T-helper 1 cell treated with Interleukin-12 subunit alpha and Interleukin-12 subunit beta and Interleukin-4 antibody, amounts not matched to agents 30 μg/mL and 1 μg/mL, for 36 hours (primary cell): Measurements from ENCODE around the gene SLC52A3.

Experiments
- H3K27ac Mint-ChIP-seq: one replicate; pipeline ENCODE4 v1.8.0; 2021; ENCODE audit warnings: mild to moderate bottlenecking, mixed read lengths
- H3K27me3 Mint-ChIP-seq: one replicate; pipeline ENCODE4 v1.8.0; 2021; ENCODE audit warnings: low read depth, mixed read lengths
- H3K36me3 Mint-ChIP-seq: one replicate; pipeline ENCODE4 v1.8.0; 2021; ENCODE audit warnings: low read depth, mixed read lengths
- H3K4me1 Mint-ChIP-seq: one replicate; pipeline ENCODE4 v1.8.0; 2021; ENCODE audit warnings: low read depth, mixed read lengths
- H3K4me3 Mint-ChIP-seq: one replicate; pipeline ENCODE4 v1.8.0; 2021; ENCODE audit warnings: mild to moderate bottlenecking, moderate library complexity, mixed read lengths
- H3K9me3 Mint-ChIP-seq: one replicate; pipeline ENCODE4 v1.8.0; 2021; ENCODE audit warnings: mixed read lengths

The SLC52A3 gene

DNA sequence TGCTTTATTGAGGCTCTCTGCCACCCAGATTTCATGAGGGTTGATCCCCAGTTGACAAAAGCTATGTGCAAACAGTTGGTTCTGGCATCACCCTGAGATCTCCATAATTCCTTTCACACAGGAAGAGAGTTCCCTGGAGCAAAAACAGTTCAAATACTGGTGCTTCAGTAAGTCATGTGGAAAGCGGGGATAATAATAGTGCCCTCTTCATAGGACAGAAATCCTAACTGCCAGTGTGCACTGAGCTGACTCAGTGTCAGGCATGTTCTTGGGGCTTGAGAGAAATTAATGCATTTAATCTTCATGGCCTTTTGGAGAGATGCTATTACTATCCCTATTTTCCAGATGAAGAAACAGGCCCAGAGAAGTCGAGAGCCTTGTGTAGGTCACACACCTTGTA is 7.9 kb upstream of the SLC52A3 start:
- H3K9me3 Mint-ChIP-seq, result no peaks in the 10 kb centered on the region

DNA sequence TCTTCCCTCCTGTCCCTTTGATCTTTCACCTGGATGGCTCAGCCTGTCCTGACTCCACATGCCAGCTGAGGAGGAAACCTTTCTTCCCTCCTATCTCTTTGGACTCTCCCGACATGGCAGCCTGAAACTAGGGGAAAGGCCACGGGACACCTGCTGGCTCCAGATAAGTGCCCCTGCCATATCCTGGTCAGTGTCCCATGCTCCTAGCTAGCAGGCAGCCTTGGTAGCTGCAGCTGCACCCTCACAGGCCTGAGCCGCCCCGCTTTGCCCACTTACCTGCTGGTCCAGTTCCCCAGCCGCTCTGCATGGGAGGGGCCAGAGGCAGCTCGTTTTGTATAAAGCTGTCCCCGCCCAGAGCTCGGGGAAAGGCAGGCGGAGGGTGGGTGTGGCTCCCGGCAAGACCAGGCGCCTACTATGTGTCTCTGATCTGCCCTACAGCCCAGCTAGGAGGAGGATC is 7.4 kb upstream of the SLC52A3 start:
- Mint-ChIP-seq H3K27me3 (peaks cover 3% of the 10 kb centered on the region), H3K27ac (no peak overlapping the region), H3K9me3 (no peaks in the 10 kb centered on the region), H3K4me1 (no peaks in the 10 kb centered on the region), H3K4me3 (no peak overlapping the region), H3K36me3 (no peaks in the 10 kb centered on the region)

More for the DNA sequence above, 7.9 kb upstream of the SLC52A3 start:
- Mint-ChIP-seq H3K27ac (no peak overlapping the region), H3K36me3 (no peaks in the 10 kb centered on the region), H3K27me3 (peaks cover 3% of the 10 kb centered on the region), H3K4me1 (no peaks in the 10 kb centered on the region), H3K4me3 (no peak overlapping the region)

DNA sequence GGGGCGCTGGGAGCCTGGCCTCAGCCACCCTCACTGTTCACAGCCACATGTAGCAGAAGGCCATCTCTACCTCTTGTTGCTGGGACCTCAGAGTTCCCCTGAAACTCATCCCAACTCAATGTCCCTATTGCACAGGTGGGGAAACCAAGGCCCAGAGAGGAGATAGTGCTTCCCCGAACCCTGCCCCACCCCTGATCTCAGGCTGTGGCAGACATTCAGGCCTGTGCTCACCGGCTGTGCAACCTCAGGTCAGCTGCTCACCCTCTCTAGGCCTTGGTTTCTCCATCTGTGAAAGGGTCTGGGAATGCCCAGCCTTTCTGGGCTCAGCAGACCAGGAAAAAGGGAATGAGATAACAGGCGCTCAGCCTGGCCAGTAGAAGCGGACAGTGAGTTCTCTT is 6.4 kb upstream of the SLC52A3 start:
- peaks cover 3% of the 10 kb centered on the region for H3K27me3 Mint-ChIP-seq
- no peaks in the 10 kb centered on the region for H3K36me3 Mint-ChIP-seq
- no peaks in the 10 kb centered on the region for H3K9me3 Mint-ChIP-seq
- no peak overlapping the region for H3K4me3 Mint-ChIP-seq
- H3K4me1 Mint-ChIP-seq, result no peaks in the 10 kb centered on the region
- no peak overlapping the region for H3K27ac Mint-ChIP-seq

GRCh38 chr20:774016-774659 is 5.8 kb upstream of the SLC52A3 start:
- Mint-ChIP-seq H3K9me3 (no peaks in the 10 kb centered on the region), H3K36me3 (no peaks in the 10 kb centered on the region), H3K4me1 (no peaks in the 10 kb centered on the region), H3K27me3 (peaks cover 3% of the 10 kb centered on the region), H3K4me3 (no peak overlapping the region), H3K27ac (no peak overlapping the region)

DNA sequence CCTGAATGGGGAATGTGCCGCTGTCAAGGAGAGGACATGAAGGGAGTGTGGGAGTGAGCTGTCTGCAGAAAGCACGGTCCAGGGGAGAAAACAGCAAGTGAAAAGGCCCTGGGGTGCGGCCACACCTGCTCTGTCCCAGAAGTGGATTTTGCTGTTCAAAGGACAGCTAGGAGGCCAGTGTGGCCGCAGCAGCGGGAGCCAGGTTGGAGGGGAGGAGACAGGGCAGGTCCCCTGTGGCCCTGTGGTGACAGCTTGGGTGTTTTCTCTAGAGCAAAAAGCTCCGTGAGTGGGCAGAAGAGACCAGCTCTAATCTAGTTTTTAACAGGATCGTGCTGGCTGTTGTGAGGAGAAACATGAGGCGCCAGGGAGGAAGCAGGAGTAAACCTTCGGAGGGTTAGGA is 4.5 kb upstream of the SLC52A3 start:
- Mint-ChIP-seq H3K4me1 (no peaks in the 10 kb centered on the region), H3K27me3 (peaks cover 3% of the 10 kb centered on the region), H3K4me3 (no peak overlapping the region), H3K27ac (no peak overlapping the region), H3K9me3 (no peaks in the 10 kb centered on the region), H3K36me3 (no peaks in the 10 kb centered on the region)

GRCh38 chr20:771741-772464 is 3.6 kb upstream of the SLC52A3 start:
- Mint-ChIP-seq H3K4me1 (no peaks in the 10 kb centered on the region), H3K4me3 (no peak overlapping the region), H3K27me3 (peaks cover 3% of the 10 kb centered on the region), H3K9me3 (no peaks in the 10 kb centered on the region), H3K27ac (no peak overlapping the region), H3K36me3 (no peaks in the 10 kb centered on the region)

GRCh38 chr20:770691-771090 is 2.4 kb upstream of the SLC52A3 start:
- Mint-ChIP-seq H3K27me3 (no peaks in the 10 kb centered on the region), H3K27ac (no peak overlapping the region), H3K36me3 (no peaks in the 10 kb centered on the region), H3K9me3 (no peaks in the 10 kb centered on the region), H3K4me1 (no peaks in the 10 kb centered on the region), H3K4me3 (no peak overlapping the region)

DNA sequence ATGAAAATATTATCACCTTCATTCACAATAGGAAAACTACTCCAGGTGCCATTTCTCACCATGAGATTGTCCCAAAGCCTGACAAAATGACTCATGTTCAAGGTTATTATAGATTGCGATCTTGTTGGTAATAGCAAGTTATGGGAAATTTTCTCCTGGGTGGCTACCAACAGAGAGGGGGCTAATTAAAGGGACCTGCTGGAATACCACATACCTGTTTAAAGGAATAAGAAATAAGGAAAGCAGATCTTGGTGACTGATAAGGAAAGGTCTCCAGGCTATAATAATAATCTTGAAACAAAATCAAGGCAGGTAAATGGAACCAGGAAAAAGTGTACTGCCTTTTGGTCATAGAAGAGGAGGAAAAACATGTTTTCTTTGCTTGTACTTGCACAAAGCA is 1.4 kb downstream of the SLC52A3 start:
- Mint-ChIP-seq H3K27ac (no peak overlapping the region), H3K9me3 (no peaks in the 10 kb centered on the region)

GRCh38 chr20:764255-764654 is 4.0 kb downstream of the SLC52A3 start:
- no peaks in the 10 kb centered on the region for H3K4me1 Mint-ChIP-seq
- H3K27ac Mint-ChIP-seq, result no peak overlapping the region
- no peak overlapping the region for H3K4me3 Mint-ChIP-seq
- no peaks in the 10 kb centered on the region for H3K27me3 Mint-ChIP-seq
- no peaks in the 10 kb centered on the region for H3K36me3 Mint-ChIP-seq
- no peaks in the 10 kb centered on the region for H3K9me3 Mint-ChIP-seq

More for the DNA sequence above, 1.4 kb downstream of the SLC52A3 start:
- Mint-ChIP-seq H3K4me3 (no peak overlapping the region), H3K27me3 (no peaks in the 10 kb centered on the region), H3K4me1 (no peaks in the 10 kb centered on the region), H3K36me3 (no peaks in the 10 kb centered on the region)

GRCh38 chr20:761418-762381 is 6.6 kb downstream of the SLC52A3 start:
- no peaks in the 10 kb centered on the region for H3K9me3 Mint-ChIP-seq
- no peak overlapping the region for H3K4me3 Mint-ChIP-seq
- H3K36me3 Mint-ChIP-seq, result no peaks in the 10 kb centered on the region
- H3K4me1 Mint-ChIP-seq, result peaks cover 4% of the 10 kb centered on the region
- H3K27me3 Mint-ChIP-seq, result no peaks in the 10 kb centered on the region
- no peak overlapping the region for H3K27ac Mint-ChIP-seq

- H3K9me3 Mint-ChIP-seq, result no peaks in the 10 kb centered on the region
- peaks cover 4% of the 10 kb centered on the region for H3K27me3 Mint-ChIP-seq
- no peak overlapping the region for H3K4me3 Mint-ChIP-seq
- H3K4me1 Mint-ChIP-seq, result peaks cover 4% of the 10 kb centered on the region
- H3K27ac Mint-ChIP-seq, result no peak overlapping the region
- H3K36me3 Mint-ChIP-seq, result no peaks in the 10 kb centered on the region
Observed at GRCh38 chr20:760751-761417, 7.4 kb downstream of the SLC52A3 start.

DNA sequence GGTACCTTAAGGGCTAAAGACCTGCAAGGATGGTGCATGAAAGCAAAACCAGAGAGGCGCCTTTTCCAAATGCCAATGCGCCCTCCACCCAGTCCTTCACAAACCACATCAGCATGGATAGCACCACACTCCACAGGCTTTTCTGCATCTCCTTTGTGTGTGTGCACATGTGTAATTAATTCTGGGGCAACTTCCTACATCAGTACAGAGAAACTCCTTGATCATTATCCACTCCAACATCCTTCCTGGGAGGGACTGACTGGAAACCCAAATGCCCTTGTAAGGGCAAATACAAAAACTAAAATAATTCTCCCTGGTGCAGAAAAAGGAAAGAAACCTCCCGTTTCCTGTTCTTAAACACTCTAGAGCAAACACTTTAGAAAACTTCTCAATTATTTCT is 10.8 kb downstream of the SLC52A3 start:
- Mint-ChIP-seq H3K4me1 (peaks cover 4% of the 10 kb centered on the region), H3K36me3 (no peaks in the 10 kb centered on the region), H3K9me3 (no peaks in the 10 kb centered on the region), H3K27ac (no peak overlapping the region), H3K4me3 (no peak overlapping the region), H3K27me3 (peaks cover 6% of the 10 kb centered on the region)

DNA sequence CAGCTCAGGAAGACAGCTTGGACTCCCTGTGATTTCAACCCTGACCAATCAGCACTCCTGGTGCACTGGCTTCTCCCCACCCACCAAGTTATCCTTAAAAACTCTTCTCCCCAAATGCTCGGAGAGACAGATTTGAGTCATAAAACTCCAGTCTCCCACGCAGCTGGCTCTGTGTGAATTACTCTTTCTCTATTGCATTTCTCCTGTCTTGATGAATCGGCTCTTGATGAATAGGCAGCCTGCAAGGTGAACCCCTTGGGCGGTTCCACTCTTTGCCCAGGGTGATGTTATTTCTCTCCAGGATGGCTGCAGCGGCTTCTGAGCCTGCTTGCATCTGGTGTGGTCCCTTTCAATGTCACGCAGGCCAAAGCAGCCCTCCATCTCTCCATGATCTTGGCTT is 12.4 kb downstream of the SLC52A3 start:
- Mint-ChIP-seq H3K27ac (no peak overlapping the region), H3K36me3 (no peaks in the 10 kb centered on the region), H3K4me1 (peaks cover 4% of the 10 kb centered on the region), H3K9me3 (no peaks in the 10 kb centered on the region), H3K27me3 (peaks cover 6% of the 10 kb centered on the region), H3K4me3 (no peak overlapping the region)

GRCh38 chr20:754904-755303 is 13.4 kb downstream of the SLC52A3 start:
- Mint-ChIP-seq H3K36me3 (no peaks in the 10 kb centered on the region), H3K27me3 (peaks cover 6% of the 10 kb centered on the region), H3K9me3 (no peaks in the 10 kb centered on the region), H3K4me3 (no peak overlapping the region), H3K4me1 (peaks cover 4% of the 10 kb centered on the region), H3K27ac (no peak overlapping the region)
